ENCODE data around the gene FGD3.
"Not testable (repeated sequence)": the region's sequence is repeated elsewhere in the genome, so short reads cannot be mapped to it uniquely, and the experiment has no call there.

The FGD3 gene

DNA sequence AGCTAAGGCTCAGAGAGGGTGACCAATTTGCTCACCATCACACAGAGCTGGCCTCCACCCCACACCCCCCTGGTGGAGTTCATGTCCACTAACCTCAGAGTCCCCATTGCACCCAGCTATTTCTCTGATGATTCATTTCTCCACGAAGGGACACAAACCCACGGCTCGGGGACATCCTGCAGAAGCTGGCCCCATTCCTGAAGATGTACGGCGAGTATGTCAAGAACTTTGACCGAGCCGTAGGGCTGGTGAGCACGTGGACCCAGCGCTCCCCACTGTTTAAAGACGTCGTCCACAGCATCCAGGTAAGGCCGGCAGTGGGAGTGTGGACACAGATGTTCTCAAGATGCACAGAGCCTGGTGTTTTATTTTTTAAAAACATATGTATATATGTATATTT, 58.6 kb downstream of the FGD3 start:
- no peak for DNase-seq (ENCODE audit: low read depth)

DNA sequence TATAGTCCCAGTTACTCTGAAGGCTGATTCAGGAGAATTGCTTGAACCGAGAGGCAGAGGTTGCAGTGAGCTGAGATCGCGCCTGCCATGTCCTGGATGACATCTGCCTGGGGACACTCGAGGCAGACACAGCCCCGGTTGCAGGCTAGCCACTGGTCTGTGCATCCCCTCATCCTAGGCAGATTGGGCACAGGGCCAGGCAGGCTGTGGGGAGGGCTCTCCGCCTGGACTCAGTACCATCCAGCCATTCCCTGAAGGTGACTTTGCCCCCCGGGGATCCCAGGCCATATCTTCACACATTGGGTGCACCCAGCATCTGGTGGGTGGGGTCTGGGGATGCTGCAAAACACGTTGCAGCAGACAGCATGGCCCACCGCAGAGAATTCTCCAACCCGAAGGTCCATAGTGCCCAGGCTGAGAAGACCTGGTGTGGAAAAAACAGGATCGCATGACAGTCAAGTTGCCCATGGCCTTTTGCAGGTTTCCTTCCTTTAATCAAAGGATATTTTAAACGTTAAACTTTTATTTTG, 60.3 kb downstream of the FGD3 start:
- no peak for DNase-seq (ENCODE audit: low read depth)

DNA sequence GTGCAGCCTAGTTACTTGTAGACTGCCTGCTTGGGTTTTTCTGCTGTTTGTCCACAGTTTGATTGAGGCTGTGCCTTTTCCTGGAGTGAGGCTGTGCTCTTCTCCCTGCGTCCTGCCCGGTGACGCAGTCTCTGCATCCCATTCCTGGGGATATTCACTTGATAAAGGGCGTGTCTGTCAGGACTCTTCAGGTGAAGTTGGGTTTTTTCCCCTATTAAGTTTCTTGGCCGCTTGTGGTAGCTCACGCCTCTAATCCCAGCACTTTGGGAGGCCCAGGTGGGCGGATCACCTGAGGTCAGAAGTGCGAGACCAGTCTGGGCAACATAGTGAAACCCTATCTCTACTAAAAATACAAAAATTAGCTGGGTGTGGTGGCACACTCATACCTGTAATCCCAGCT, 61.1 kb downstream of the FGD3 start:
- DNase-seq (ENCODE audit: low read depth) = no peak

DNA sequence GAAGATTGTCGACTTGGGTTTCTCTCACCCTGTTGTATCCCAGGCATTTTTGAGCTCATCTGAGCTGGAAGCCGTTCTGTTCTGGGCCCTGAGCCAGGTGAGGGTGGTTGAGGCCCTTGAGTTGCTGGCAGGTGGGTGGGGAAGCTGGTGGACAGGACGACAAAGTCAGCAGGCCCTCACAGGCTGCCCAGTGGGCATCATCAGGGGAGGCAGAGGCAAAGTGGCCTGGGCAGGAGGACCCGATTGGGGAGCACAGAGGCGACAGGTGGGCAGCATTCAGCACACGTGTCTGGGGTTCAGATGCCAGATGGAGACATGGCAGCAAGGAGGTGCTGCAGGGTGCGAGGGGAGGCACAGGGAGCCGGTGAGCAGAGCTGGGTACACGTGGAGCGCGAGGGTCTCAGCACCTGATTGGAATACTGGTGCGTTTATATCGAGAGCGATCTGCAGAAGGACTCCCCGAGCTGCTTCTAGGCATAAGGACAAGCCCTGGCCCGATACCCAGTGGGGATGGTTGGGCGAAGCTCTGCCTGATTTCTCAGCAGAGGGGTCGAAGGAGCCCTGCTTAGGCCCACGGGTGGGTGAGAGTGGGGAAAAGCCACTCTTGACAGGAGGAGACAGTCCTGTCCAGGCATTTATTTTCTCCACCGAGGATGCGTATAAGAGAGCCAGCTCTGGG, 62.2 kb downstream of the FGD3 start:
- DNase-seq (ENCODE audit: low read depth) = no peak

DNA sequence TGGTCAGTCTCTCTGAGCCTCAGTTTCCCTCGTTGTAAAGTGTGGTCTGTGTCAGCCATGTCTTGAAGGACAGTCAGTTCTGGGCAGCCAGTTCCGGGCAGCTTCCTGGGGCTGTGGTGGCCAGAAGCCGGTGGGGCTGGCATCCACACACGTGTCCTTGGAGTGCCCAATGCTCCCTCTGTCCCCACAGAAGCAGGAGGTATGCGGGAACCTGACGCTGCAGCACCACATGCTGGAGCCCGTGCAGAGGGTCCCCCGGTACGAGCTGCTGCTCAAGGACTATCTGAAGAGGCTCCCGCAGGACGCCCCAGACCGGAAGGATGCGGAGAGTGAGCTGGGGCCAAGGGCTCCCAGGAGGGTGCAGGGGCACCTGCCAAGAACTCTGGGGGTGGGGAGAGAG, 62.7 kb downstream of the FGD3 start:
- DNase-seq (ENCODE audit: low read depth) = no peak

DNA sequence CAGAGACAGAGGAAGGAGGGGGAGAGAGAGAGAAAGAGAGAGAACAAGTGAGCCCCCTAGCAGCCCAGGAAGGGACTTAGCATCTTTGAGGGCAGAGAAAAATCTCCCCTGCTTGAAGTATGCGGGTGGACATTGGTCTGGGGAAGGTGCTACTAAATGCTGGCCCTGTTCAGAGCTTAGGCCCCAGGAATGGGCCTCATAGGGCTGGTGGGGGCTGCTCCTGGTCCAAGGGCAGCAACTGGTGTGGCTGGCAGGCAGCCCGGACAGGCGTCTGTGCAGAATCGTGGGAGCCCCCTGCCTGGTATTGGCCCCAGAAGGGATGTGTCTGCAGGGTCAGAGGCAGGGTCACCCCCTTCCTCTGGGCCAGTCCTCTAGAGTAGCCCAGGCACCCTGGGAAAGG, 63.4 kb downstream of the FGD3 start:
- DNase-seq (ENCODE audit: low read depth) = no peak

DNA sequence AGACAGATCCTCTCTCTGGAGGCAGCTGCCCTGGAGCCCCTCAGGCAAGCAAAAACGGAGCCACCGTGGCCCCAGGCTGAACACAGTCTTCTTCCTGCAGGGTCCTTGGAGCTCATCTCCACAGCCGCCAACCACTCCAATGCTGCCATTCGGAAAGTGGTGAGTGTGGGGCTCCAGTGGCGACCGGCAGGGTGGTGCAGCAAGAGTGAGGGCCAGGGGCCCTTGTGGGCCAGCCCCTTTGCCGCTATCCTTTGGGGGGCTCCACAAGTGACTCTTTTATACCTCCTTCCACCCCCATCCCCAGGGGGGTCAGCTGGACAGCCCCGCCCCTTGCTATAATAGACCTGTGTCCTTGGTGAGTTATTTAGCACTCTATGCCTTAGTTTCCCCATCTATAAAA, 63.8 kb downstream of the FGD3 start:
- DNase-seq (ENCODE audit: low read depth) = no peak

DNA sequence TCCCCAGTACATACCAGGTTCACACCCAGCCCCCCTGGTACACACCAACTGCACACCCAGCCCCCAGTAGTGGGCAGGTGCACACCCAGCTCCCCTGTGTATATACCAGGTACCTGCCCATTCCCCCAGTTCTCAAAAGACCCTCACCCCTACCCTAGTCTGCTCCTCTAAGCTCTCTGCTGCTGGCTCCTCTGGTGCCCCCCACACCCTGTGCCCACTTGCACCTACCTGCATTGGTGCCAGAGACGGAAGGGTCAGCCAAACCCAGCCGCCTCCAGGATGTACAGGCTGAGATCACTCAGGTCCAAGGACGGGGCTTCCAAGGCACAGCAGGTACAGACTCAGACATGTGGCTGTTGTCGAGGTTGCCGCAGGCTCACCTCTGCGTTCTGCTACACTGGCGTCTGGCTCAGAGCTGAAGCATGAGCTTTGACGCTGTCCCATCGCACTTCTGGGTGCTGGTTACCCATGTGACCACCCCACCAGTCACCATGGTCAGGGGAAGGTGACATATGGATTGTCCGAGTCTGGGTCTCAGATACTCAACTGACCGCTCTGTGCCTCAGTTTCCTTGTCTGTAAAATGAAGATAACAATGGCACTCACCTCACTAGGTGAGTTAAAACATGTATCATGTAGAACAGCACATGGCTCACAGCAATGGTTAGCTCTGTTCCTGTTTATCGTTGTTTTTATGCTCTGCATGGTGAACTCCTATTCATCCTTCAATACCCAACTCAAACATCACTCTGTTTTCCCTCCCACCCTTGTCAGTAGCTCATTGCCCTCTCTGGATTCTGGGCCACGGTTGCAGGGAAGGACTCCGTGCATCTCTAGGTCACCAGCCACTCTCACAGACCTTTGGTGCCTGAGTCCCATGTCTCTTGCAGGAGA, 65.9 kb downstream of the FGD3 start:
- DNase-seq (ENCODE audit: low read depth) = no peak

DNA sequence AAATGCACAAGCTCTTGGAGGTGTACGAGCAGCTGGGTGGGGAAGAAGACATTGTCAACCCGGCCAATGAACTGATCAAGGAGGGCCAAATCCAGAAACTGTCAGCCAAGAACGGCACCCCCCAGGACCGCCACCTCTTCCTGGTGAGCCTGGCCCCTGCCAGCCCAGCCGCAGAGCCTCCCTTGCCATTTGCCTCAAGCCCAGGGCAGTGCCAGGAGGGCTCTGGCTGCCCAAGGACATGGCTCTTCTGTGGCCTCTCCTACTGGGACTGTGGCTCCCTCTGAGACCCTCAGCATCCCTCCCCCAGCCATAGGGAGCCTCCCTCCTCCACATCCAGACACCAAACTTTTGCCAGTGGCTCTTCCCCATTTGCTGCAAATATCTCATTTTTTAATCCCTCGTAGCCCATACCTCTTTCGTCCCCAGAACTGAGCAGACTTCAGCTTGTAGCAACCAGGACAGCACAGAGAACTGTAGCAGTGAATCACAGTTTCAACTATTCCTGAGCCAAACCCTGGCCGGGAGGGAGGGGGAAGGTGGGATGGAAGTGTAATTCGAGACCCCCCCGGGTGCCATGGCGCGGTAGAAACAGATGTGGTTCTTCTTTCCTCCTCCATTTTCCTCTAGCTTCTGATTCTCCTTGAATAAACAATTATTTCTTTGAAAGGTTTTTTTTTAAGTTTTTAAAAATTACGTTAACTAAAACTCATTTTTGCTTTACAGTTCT, 66.7 kb downstream of the FGD3 start:
- DNase-seq (ENCODE audit: low read depth) = no peak

DNA sequence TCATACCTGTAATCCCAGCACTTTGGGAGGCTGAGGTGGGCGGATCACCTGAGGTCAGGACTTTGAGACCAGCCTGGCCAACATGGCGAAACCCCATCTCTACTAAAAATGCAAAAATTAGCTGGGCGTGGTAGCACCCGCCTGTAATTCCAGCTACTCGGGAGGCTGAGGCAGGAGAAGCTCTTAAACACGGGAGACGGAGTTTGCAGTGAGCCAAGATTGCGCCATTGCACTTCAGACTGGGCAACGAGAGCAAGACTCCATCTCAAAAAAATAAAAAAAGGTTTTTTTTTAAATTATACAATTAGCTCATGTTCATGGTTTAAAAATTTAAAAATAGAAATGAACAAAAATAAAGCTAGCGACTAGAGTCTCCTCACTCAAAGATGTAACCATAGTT, 67.9 kb downstream of the FGD3 start:
- not testable (repeated sequence) for DNase-seq (ENCODE audit: low read depth)

DNA sequence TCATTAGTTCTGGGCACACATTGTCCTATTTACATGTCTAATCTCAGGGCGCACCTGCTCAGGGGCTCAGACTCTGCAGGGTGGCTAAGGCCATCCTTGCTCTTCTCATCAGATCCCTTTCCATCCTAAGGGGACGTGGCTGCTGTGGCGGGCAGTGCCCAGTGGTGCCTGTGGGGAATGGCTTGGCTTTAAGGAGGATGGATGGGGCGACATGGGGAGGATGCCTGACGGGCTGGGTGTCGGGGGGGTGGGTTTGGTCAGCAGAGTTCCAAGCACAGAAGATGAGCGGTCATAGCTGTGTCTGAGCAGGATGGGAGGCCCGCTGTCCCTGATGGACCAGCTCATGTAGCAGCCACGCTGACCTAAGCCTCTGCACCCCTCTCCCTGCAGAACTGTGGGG, 70.3 kb downstream of the FGD3 start:
- no peak for DNase-seq (ENCODE audit: low read depth)

DNA sequence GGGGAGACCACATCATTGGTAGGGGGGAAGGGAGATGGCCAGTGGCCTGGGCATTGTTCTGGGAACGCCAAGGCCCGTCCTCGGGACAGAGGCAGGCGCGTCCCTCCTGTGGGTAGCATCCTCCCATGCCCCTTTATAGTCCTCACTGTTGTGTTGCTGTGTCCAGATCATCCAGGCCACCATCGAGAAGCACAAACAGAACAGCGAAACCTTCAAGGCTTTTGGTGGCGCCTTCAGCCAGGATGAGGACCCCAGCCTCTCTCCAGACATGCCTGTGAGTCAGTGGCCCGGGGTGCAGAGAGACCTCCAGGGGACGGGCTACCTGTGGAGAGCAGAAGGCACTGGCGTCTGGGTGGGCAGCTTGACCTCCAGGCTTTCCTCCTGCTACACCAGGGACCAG, 72.8 kb downstream of the FGD3 start:
- DNase-seq (ENCODE audit: low read depth) = no peak

DNA sequence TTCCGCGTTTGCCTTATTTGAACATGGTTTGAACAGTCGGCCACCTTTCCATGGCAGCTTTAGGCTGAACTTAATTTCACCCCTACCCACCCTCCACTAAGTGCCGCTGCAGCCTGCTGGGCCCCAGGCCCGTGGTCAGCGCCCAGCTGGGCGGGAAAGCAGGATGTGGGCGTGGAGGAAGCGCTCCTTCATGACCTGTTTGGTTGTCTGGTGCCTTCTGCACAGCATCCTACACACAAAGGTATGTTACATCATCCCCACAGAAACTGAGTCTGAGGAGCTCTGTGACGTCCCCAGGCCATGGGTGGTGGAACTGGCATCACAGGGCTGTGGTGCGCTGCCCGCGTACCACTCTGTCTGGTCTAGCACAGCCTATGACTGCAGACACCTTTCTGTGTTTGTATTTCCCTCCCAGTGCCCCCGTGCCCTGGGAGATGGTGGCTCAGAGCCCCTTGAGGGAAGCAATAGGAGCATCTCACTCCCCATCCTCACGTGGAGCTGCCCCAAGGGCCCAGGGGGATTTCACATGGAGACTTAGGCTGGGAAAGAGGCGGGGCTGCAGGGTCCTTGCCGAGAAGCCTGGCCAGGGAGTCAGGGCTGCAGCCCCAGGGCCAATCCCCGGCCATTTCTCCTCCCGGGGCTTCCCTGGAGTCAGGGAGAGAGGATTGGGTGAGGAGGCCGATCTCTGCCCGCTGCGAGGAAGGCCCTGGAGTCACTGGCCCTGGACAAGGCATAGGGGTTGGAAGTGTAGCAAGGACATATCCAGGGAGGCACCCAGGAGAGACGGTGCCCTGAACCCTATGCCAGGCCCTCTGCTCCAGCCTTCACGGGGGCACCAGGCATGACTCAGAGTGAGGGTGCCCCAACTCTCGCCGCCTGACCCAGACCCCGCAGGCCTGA, 73.7 kb downstream of the FGD3 start:
- DNase-seq (ENCODE audit: low read depth) = no peak

DNA sequence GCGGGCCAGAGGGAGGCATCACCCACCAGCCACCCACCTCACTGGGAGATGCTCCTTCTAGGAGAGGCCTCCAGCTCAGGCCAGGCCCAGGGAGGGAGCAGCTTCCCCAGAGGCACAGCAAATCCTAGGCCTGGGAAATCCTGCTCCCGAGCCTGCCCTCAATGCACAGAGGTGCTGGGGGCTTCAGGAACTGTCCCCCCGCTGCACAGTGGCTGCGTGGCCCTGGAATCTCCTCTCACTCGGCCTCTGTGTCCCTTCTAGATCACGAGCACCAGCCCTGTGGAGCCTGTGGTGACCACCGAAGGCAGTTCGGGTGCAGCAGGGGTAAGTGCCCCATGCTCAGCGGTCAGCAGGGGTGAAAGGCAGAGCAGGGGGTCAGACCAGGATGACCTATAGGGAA, 74.7 kb downstream of the FGD3 start:
- no peak for DNase-seq (ENCODE audit: low read depth)

DNA sequence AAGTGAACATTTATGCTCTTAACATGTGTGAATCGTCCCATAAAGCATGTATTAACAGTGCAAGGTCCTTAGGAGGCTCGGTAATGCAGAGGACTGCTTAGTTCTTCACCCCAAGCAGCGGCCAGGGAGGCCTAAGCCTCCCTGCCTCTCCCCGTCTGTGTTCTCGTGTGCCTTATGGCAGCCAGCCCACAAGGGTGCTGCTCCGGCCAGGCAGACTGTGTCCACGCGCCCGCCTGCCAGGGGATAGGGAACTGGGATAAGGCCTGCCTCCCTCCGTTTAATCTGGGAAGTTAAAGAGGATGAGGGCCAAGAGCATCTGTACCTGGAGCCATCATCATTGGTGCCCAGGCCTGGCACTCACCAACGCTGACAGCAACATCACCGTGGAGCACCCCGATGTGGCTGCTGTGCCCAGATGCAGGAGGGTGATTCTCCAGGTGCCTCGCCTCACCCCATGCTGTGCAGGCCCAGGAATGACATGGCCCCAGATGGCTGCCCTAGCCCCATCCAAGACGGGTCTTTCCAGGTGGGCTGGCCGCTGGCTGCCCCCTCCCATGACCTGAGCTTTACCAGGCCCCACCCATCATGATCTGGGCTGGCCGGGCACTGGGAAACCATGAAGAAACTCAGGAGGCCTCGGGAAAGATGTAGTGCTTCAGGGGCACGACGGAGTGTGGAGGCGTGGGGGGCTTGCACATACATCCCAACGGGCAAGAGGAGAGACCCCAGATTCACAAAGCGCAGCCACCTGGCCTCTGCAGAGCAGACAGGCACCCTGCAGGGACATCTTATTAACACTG, 75.6 kb downstream of the FGD3 start:
- DNase-seq (ENCODE audit: low read depth) = no peak

DNA sequence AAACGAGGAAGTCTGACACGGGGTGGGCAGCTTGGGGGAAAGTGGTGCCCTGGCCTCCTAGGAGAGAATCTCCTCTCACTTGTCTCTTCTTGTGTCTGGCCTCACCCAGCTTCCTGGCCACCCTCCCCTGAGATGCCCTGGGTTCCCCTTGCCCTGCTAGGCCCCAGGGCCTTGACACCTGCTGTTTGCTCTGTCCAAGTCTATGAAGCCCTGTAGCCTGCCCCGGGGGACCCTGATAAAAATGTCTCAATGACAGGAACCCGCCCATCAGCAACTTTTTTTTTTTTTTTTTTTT, 76.1 kb downstream of the FGD3 start:
- no peak for DNase-seq (ENCODE audit: low read depth)

DNA sequence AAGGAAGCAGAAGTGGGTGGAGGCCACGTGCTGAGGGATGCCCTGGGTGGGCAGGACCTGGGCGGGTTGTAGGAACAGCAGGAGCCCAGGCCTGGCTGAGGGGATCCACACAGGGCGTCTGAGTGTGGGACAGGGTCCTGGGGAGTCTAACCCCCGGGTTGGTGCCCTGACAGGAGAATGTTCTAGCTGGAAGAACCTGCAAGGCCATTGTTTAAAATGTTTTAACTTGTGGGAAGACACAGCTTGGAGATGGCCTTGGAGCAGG, 77.3 kb downstream of the FGD3 start:
- DNase-seq (ENCODE audit: low read depth) = no peak

DNA sequence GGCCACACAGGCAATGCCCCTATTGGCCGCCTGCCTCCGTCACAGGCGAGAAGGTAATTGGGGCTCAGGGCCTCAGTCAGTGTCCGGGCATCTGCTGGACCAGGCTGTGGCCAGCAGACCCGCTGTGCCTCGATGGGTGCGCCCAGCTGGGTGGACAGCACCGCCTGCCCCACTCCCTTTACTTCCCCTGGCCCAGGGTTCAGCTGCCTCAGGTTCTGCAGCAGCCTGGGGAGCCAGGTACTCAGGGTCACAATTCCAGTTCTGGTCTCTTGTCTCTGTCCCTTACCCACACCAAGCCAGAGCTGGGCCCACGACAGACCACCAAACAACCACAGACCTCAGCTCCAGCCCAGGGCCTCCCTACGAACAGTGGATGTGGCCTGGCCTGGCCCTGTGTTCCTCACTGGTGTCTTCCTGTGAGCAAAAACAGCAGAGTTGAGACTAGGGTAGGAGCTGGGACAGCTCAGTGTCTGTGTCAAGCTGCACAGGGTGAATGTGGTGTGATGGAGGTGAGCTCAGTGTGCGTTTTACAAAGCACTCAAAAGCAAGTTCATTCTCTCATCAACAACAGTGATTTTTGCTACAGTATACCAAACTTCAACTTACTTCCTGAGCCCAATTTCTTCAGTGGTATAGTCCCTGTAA, 77.8 kb downstream of the FGD3 start:
- DNase-seq (ENCODE audit: low read depth) = no peak

DNA sequence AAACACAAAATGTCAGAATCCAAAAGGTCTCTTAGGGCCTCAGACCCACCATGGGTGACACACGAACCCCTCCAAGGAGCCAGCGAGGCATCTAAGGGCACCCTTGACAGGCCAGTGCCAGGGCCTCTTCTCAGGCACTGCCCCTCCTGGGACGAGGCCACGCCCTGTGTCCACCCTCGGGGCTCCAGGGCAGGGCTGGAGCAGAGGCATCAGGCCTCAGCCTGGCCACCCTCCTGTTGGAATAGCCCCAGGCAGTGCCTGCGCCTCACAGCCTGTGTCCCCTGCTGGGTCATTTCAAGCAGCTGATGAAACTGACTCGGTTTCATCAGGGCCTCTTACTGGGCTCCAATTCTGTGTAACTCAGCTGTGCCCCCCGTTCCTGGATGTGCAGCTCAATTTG, 78.4 kb downstream of the FGD3 start:
- DNase-seq (ENCODE audit: low read depth) = no peak

DNA sequence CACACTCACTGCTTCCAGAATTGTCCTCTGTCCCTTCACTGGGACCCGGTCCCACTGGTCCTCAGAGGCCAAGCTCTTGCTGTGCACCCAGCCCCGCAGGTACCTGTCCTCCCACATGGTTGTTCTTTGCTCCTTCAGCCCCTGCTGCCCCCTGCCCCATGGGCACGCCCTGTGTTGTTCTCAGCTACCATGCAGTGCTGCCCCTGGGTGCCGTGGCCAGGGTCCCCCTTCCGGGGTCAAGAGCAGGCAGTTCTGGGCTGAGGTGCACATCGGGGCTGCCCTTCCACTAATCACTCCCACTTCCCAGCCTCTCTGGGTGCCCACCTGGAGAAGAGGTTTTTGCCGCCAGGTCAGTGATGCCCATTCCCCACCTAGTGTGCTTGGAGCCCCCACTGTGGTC, 79.3 kb downstream of the FGD3 start:
- DNase-seq (ENCODE audit: low read depth) = no peak

DNA sequence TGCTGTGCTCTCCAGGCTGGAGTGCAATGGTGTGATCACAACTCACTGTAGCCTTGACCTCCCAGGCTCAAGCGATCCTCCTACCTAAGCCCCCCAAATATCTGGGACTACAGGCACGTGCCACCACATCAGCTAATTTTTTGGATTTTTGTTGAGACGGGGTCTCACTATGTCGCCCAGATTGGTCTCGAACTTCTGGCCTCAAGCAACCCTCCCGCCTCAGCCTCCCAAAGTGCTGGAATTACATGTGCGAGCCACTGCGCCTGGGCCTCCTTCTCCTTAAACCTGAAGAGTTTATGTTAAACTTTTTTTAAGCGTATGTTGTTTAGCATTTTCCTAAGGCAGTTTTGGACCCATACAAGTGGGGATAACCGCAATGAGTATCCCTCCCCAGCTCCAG, 80.4 kb downstream of the FGD3 start:
- no peak for DNase-seq (ENCODE audit: low read depth)

Data from fibroblast of the conjunctiva (primary cell).